Occipital lobe (tissue), 2 donors: Measurements from ENCODE around the gene SLC9A9. TPM values are rescaled to one million over a fixed set of nuclear protein-coding genes. Genes with fewer than 3 reads are reported as not detected.

ENCODE experiments used
- DNase-seq: peaks from one replicate; lab custom pipeline; 2025; lab: John Stamatoyannopoulos, UW
- total RNA-seq: library from RNA; depleted of rRNA; stranded (reverse); fragments of >200 nt; gene quantifications from one replicate; pipeline ENCODE4 v1.2.3, GENCODE V29; 2014

SLC9A9 gene
- total RNA-seq, 1 donor from 2014 or later, result 7.3 TPM

GRCh38 chr3:143648708-143649107, 199.6 kb downstream of the SLC9A9 start:
- DNase-seq, result no peak

DNA sequence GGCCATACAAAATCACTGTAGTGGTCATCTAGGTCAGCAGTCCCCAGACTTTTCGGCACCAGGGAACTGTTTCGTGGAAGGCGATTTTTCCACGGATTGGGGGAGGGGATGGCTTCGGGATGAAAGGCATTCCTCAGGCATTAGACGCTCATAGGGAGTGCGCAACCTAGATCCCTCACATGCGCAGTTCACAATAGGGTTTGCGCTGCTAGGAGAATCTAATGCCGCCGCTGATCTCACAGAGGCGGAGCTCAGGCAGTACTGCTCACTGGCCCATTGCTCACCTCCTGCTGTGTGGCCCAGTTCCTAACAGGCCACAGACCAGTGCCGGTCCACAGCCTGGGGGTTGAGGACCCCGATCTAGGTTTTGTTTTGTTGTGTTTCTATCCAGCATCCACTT, 200.1 kb downstream of the SLC9A9 start:
- DNase-seq, result no peak

DNA sequence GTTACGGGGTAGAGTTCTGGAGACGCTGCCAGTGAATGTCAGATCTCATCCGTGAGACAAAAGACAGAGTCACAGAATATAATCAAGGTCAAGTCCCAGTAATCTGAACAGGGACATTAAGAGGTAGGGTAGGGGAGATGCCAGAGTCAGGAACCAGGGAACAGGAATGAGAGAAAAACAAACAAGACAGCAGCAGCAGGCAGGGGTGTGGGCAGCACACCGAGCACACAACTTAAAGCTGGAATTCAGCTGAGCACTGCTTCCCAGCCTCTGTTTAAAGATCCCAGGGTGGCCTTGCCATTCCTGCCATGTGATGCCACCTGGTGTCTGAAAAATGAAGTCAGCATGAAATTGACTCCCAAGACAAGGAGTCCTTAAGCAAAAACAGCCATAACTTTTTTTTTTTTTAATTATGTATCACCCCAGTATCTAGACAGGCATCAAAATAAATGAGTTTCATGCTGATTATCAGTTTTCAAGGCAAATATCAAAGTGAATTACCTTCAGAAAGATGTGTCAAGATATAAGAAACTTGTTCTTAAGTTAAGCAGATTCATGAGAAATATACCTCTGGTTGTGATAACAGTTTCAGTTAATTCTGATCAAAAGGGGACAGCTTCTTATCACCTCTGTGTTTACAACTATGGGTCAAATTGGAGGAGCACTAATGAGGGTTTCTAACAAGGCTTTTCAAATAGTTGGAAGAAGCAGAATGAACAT, 203.7 kb downstream of the SLC9A9 start:
- peak; percentile 35 for DNase-seq

GRCh38 chr3:143643905-143644304, 204.4 kb downstream of the SLC9A9 start:
- DNase-seq, result no peak

GRCh38 chr3:143640774-143641173, 207.5 kb downstream of the SLC9A9 start:
- DNase-seq, result no peak

DNA sequence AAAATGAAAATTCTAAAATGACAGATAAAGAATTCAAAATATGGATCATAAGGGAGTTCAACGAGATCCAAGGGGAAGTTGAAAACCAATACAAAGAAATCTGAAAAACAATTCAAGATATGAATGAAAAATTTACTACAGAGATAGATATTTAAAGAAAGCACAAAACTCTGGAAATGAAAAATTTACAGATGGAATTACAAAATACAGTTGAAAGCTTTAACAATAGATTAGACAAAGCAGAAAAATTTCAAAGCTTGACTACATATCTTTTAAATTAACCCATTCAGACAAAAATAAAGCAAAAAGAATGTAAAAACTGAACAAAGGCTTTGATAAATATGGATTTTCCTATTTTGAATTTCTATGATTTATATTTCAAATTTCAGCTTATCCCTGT, 211.1 kb downstream of the SLC9A9 start:
- no peak for DNase-seq

DNA sequence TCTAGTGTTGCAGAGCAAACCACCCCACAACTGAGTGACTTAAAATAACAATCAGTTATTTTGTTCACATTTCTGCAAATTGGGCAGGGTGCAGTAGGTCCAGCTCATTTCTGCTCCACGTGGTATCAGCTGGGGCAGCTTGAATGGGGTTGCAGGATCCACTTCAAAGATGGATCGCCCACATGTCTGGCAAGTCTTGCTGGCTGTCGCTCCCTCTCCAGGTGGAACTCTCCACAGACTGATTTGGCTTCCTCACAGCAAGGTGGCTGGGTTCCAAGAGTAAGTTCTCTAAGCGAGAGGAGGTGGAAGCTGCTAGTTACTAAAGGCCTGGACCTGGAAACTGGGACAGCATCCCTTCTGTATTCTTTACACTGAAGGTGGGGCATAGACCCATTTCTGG, 213.3 kb downstream of the SLC9A9 start:
- DNase-seq, result peak; percentile 47

GRCh38 chr3:143634427-143634826, 213.8 kb downstream of the SLC9A9 start:
- no peak for DNase-seq

- DNase-seq, result no peak
Measured at GRCh38 chr3:143633816-143634215, 214.5 kb downstream of the SLC9A9 start.

DNA sequence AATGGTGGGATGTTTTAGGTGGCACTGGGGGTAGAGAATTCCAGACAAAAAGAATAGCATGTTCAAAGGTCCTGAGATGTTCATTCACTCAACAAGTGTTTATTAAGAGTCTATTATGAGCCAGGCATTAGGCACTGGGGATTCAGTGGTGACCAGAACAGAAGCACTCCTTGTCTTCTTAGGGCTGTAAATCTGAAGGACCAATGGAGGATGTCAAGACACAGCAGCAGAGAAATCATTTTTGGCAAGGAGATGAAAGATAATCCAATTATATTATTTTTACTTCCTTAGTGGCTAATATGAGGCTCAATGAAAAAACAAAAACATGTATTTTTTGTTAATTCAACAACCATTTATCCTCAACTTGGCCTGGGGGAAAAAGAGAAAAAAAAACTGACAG, 218.5 kb downstream of the SLC9A9 start:
- no peak for DNase-seq

GRCh38 chr3:143628971-143629370, 219.3 kb downstream of the SLC9A9 start:
- no peak for DNase-seq

DNA sequence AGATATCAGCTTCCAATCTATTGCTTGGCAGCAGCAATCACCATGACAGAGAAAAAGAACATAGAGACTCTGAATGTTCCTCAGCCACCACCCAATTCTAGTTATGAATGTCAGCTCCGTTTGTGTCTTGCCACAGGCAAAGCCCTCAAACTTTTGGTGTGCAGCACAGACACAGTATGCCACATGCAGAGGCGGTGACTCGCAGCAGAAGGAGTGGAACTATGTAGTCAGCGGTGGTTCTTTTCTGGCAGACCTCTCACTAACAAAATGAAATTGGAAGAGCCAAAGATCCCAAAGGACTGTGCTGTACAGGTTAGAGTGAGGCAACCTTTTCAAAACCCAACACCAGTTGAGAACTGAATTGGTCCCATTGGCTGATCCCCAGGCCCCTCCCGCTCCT, 220.9 kb downstream of the SLC9A9 start:
- no peak for DNase-seq

DNA sequence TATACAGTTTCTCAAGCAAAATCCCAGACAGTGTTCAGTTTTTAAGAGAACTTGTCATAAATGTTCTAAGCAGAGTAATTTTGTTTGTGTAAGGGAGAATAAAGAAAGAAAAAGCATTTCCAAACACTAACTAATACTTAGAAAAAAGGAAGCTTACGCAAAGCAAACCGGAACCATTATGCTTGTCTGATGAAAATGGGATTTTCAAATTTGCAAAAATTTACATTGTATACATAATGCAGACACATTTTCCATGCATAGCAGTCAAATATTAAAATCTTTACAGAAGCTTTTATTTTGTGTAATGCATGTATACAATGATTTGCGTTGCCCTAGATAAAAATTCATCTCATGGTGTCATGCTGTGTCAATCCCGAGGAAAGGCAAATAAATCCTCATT, 229.0 kb downstream of the SLC9A9 start:
- no peak for DNase-seq

DNA sequence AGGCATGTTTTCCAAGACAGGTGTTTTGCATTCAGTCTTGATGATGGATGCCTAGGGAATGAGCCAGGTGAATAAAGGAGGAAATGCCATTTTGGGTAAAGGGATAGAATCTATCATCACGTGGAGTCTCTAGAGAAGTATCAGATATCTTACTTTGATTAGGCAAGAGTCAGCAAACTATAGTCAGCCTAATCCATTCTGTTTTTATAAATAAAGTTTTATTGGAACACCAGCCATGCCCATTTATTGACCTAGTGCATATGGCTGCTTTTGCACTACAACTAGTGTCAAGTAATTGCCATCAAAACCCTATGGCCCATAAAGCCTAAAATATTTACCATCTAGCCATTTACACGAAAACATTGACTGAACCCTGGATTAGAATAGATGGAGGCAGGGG, 231.2 kb downstream of the SLC9A9 start:
- DNase-seq, result no peak

GRCh38 chr3:143613226-143613625, 235.0 kb downstream of the SLC9A9 start:
- DNase-seq, result no peak

DNA sequence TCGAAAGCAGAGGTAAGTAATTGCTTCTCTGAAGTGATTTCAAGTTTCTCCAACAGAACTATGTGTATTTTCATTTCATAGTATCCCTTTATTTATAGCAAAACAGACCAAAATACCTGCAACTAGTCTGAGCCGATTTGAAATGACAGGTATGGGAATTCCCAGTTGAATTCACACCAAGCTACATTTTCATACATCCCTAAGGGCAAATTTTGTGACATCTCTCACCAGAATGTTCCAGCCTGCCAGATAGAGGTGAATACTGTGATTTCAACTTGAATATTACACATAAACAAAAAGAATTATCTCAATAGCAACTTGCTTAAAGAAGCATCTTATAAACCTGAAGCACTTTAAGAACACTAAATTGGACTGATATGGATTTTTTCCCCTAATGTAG, 235.7 kb downstream of the SLC9A9 start:
- DNase-seq, result no peak

DNA sequence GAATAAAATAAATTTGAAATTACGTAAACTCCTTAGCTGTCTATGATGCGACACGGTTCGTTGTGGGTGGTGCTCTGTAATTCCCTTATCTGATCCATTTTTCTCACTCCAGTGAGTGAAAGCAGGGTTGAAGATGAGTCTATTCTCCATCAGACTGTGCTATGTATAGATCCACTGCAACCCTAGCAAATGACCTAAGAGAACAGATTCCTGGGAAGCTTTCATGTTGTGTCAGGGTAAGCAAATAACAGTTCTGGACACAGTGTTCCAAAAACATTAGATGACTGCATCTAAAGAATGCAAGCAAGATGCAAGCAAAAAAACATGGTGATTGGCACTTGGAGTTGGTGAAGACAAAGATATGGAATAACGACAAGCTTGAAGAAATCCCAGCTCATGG, 239.3 kb downstream of the SLC9A9 start:
- DNase-seq, result no peak

DNA sequence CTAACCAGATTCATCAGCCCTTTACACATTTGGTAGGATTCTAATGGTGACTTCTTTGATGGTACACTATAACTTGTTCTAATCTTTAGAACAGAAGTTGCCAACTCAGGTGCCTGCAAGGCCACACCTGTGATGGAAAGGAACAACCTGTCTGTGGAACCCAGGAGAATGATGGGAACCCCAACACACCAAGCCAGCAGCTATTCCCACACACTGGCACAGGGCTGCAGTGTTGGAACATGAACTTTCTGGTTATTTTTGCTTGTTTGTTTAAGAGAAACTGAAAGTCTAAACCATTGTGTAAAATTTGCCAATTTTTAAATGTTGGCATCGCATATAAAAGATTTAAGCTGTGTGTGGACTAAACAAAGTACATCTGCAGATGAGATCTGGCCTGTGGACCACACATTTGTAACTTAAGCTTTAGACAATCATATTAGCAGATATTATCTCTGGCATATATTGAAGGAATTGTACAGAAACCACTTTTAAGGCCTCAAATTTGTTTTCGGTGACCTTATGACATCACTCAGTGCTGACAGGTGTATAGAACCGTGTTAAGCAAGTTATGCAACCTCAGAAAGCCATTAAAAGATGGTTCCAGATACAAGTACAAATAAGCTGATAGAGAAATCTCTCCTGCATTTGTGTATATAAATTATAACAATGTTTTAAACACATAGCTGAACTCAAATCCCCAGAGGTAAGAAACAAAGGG, 242.9 kb downstream of the SLC9A9 start:
- DNase-seq, result no peak

DNA sequence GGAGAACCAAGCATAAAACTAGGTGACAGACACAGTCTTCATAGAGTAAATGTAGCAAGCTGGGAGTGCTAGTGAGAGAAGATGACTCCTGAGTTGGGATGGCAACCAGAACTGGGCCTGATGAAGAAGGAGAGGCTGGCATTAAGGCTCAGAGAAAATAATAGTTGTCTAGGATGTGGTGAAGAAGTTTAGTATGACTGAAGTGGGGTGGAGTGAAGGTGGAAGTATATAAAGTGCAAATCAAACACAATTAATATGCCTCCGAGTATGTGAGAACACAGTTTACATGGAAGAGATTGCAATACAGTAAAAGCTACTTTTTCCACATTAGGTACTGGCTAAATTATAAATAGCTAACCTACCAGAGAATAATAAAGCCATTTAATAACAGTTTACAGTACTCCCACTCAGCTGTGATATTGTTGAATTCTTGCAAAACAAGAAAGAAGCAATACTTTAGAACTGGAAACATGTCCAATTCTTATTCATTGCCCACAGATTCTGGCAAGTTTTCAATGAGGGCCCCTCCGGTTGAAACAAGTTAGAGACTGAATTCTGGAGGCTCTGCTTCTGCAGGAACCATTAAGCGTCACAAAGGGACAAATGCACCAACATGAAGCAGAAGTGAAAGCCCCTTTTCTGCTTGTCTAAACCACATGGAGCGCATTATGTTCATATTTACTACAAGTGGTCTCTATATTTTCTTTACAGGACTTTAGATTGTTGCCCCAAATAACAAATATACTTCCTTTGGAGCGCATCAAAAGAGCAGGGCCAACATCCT, 243.7 kb downstream of the SLC9A9 start:
- no peak for DNase-seq

GRCh38 chr3:143603774-143604173, 244.5 kb downstream of the SLC9A9 start:
- DNase-seq, result no peak

DNA sequence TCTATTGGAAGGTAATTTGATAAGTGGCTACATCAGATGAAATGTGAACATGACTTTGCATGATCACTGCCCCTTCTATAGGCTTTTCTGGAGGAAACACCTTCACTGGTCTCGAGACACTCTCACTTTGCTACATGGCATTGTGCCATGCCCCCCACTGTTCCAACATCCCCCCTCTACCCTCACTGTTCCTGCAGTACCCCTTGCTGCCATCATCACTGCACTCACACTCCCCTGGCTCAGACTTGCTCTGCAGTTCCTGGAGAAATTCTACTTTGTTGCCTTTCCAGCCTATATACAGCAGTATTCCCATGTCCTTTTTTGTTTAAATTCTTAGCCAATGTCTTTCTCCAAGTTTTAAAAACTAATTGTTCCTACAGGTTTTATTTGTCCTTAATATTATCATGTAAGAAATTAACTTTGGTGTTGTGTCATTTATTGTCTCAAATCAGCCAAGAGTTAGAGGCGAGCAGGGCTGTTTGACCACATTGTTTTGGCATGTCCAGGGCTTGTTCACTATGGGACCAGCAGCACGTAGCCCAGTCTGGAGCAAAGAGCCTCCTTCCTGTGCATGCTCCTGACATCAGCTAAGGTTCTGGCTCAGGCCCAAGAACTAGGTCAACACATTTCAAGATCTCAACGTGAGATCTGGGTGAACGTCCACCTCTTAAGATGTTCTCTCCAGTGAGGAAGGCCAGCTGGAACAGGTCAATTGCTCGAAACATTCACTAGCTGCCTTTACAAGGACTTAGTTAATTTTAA, 246.4 kb downstream of the SLC9A9 start:
- DNase-seq, result no peak
